ENCODE results near the gene ZNF892.
"Not testable (repeated sequence)": the region's sequence is repeated elsewhere in the genome, so short reads cannot be mapped to it uniquely, and the experiment has no call there.

The ZNF892 gene

DNA sequence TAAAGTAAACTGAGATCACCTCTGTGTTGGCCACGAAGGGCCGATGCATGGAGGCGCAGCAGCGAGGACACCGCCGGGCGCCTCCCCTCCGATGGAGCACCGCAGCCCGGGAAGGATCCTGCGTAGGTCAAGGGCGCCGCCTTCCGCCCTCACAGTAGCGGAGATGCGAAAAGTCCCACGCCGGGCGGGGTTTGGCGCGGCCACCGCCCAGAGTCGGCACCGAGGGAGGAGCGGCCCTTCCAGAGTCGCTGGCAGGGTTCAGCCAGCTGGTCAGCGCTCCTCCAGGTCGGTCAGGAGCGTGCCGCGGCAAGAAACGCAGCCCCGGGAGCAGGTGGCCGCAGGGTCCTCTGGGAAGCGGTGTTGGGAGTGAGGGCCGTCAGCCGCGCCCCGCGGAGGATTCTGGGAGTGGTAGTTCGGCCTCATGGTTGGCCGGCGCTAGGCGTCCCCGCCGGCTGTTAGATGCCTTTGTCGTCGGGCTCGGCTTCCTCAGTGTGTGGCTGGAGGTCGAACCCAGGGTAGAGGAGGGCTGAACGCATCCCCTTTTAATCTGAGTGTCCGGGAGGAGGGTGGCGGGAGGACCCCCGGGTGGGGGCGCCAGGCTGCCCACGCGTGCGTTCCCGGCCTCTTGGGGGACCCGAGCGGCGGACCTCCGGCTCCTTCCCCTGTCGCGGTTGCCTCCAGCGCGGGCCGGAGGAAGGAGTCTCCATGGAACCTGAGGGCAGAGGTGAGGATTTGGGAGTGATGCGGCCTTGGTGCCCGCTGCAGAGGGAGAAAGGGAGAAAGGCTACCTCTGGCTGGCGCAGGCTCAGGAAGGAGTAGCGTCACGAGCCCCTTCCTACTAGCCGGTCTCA, at the start of gene ZNF892:
Gene ZNF892, plus strand, starts transcription at position 411 of the 851 bp plus-strand sequence. Its CDS starts 295 bp downstream, at position 706.
- DNase-seq = peak; percentile 91

DNA sequence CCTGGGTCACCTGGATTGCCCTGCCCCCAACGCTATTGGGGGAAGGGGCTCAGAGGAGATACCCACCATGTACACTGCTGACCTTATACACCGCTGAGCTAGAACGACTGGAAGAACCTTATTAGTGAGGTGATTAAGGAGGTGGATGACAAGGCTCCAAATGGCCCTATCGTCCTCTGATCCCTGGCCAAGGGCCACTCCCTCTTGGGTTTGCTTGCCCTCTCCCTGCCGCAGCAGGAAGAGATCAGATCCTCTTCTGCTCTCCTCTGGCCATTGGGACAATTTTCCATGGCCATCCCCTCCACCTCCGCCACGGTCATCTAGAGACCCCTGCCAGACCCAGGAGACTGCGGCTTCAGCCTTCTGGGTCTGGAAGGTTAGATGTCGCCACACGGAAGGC, 48.9 kb upstream of the ZNF892 start:
- DNase-seq = no peak

DNA sequence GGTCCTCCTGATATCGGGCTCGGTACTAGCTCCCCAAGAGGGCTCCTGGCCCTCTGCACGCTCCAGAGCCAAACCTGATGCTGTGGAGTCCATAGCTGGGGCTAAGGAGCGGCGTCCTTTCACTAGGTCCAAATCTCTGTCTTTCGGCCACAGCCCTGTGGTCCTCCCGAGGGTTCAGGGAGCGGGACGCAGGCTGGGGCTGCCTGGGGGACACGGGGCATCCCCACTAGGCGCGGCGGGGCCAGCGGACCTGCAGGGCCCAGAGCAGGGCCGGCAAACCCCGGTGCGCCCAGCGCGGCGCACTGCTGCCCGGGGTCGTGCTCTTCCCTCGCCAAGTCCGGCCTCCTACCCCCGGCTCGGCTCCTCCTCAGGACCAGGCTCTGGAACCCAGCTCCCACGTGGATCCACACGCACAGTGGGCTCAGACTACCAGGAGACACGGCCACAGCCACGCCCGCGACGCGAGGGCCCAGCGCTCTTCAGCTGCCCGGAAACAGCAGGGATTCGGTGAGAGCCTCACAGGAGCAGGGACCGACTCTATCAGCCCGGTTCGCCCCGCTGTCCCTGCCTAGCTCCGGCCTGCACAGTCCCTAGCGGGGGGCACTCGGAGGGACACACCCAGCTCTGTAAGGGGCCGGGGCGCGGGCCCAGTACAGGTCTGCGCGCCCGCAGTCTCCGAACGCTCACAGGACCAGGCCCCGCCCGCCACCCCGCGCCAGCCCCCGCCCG, 48.3 kb upstream of the ZNF892 start:
- peak; percentile 39 for DNase-seq

GRCh38 chr2:95159690-95160449, 47.5 kb upstream of the ZNF892 start, which contains the start of gene ZNF514:
Gene ZNF514 (minus strand): TSS chr2:95159848. CDS start chr2:95153253, 6,595 bp downstream.
- peak; percentile 82 for DNase-seq

DNA sequence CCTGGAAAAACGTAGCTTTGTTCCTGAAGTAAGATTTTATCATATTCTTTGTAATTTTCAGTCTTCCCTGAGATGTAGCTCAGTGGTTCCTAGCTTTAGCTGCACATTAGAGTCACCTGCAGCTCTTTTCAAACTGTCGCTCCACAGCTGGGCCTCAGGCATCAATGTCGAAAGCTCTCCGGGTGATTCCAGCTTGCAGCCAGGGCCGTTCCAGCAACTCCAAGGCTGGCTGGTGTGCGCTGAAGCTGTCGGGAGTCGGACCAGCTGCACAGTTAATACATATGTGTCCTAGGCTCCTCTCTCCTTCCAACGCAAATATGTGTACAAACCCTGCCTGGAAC, 42.3 kb upstream of the ZNF892 start:
- DNase-seq = no peak

- DNase-seq = peak; percentile 98
Observed at GRCh38 chr2:95165371-95166064, 41.8 kb upstream of the ZNF892 start, which contains the start of gene ZNF2. Gene ZNF2 (plus strand): TSS chr2:95165809. CDS start chr2:95176227, 10,418 bp downstream.

- DNase-seq = no peak
Observed at GRCh38 chr2:95166065-95166763, 41.1 kb upstream of the ZNF892 start.

DNA sequence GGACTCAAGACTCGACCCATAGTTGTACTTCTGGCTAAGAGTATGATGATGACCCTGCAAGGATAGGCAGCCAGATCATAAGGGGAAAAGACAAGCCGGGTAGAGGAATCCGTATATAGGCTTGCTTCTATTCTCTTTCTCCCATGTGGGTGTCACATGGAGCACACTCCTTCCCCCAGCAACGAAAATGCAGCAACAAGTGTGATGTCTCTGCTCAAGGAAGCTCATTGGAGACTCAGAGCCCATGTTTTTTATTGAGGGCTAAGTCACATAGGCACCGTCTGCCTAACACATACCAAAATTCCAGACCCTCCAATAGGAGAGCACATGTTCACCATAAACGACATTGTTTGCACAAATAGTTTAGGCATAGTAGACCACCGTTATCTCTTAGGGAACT, 35.4 kb upstream of the ZNF892 start:
- no peak for DNase-seq

GRCh38 chr2:95174031-95174542, 33.2 kb upstream of the ZNF892 start:
- no peak for DNase-seq

DNA sequence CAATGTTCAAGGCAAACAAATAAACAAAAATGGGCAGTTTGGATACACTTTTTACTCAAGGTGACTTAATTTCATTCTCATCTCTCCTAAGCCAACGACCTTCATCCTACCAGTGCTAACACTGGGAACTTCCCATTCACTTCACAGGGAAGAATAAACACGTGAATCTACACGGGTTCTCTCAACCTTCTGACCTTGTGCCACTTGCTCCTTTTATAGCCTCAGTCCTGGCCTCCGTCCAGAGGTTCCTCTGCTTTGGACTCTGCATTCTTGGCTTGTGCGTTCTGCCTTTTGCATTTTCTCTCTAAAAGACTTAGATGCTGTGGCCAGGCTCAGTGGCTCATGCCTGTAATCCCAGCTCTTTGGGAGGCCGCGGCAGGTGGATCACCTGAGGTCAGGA, 27.9 kb upstream of the ZNF892 start:
- no peak for DNase-seq

DNA sequence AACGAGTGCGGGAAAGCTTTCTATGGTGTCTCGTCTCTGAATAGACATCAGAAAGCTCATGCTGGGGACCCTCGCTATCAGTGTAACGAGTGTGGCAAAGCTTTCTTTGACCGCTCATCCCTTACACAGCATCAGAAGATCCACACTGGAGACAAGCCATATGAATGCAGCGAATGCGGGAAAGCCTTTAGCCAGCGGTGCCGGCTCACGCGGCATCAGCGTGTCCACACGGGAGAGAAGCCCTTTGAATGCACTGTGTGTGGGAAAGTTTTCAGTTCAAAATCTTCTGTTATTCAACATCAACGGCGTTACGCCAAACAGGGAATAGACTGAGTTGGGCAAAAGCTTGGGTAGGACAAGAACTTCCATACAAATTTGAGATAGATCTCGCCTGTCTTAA, 25.5 kb upstream of the ZNF892 start:
- no peak for DNase-seq

DNA sequence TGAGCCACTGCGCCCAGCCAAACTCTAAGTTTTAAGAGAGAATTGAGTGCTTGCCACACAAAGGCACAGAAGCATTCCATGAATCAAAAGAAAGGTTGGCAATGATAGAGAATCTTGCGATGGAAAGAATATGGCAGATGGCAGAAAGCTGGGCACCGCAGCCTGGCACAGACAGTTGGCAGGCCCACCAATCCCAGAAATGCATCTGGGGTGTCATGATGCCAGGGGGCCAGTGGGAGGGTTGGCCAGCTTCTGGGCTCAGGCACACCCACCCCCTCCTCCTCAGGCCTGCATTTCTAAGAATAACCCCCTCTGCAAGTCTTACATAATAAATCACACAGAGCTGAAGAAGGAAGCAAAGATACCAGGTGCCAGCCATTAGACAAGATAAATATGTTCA, 22.1 kb upstream of the ZNF892 start:
- DNase-seq = no peak

GRCh38 chr2:95185973-95186372, 21.3 kb upstream of the ZNF892 start:
- DNase-seq = no peak

DNA sequence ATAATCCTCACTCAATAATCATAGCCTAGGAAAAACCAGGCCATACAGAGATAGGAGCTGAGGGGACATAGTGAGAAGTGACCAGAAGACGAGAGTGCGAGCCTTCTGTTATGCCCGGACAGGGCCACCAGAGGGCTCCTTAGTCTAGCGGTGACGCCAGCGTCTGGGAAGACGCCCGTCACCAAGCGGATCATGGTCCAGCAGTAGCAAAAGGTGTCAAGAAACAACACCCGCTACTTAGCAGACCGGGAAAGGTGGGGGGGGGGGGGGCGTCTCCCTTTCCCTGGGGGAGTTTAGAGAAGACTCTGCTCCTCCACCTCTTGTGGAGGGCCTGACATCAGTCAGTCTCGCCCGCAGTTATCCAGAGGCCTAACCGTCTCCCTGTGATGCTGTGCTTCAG, 14.4 kb upstream of the ZNF892 start:
- not testable (repeated sequence) for DNase-seq

GRCh38 chr2:95203911-95204310, 3.4 kb upstream of the ZNF892 start:
- no peak for DNase-seq

DNA sequence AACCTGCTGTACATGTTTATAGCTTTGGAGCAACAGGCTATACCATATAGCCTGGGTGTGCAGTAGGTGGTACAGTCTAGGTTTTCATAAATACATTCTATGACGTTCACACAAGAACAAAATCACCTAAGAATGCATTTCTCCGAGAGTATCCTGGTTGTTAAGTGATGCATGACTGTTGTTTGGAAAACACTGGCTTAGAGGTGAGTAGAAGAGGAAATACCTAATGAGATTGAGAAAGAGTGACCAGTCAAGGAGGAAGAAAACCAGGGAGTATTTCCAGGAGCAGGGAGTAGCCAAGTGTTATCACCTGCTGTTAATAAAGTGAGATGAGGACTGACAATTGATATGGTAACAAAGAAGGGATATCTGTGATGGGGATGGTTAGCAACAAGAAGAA, 2.9 kb upstream of the ZNF892 start:
- no peak for DNase-seq

DNA sequence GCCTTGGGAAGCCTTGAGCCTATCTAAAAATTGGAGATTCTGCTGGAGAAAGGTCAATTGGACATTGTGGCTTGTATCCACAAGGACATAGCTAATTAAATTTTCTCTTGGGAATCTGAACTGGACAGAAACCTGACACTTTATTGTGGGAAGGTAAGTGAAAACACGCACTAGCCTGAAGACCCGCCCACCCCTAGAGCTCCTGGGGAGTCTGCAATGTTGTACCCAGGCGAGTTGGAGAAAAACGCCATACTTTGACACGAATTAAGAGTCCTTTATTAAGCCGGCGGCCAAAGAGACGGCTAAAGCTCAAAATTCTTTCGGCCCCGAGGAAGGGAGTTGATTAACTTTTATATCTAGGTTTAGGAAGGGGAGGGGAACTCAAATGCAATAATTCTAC, 1.2 kb upstream of the ZNF892 start:
- no peak for DNase-seq

DNA sequence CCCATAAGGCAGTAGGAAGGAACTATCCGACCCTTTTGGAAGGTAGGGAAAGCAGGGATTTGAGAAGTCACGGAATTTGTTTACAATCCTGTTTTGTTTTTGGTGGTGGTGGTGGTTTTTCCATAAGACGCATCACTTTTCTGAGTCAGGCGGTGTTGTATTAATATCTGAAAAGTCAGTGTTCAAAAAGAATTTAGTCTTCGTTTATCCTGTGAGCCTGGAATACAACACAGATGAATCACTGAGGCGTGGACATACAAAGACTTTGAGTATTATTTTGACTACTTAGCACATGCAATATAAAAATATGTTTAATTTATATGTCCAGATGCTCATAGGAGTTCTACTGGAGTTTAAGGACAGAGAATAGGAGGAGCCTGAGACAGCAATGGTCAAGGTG, 785 bp downstream of the ZNF892 start:
- DNase-seq = no peak

GRCh38 chr2:95215018-95215612, 7.8 kb downstream of the ZNF892 start:
- DNase-seq = no peak

- DNase-seq = no peak
Observed at GRCh38 chr2:95220449-95220848, 13.1 kb downstream of the ZNF892 start.

DNA sequence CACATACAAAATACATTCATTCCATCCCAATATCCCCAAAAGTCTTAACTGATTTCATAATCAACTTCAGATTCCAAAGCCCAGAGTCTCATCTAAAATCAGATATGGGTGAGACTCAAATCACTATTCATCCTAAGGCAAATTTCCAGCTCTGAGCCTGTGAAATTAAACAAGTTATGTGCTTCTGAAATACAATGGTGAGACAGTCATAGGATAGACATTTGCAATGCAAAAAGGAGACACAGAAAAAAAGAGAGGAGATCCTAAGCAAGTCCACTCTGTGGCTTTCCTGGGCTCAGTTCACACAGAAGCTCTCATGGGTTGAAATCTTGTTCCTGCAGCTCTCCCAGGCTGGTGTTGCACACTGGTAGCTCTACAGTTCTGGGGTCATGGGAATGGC, 18.3 kb downstream of the ZNF892 start:
- DNase-seq = no peak
